ENCODE results near the gene PGA4. TPM values are rescaled to one million over a fixed set of nuclear protein-coding genes. Genes with fewer than 3 reads are reported as not detected.
"Not testable (repeated sequence)": the region's sequence is repeated elsewhere in the genome, so short reads cannot be mapped to it uniquely, and the experiment has no call there.

The PGA4 gene
- polyA plus RNA-seq, 2 of the 4 experiments (the other 2 are of a cell fraction), result not detected

GRCh38 chr11:61198948-61199523 is 23.1 kb upstream of the PGA4 start:
- DNase-seq (ENCODE audit: low read depth in 1 of 2, low spot score in 1 of 2) (no peak), FAIRE-seq (no peak), ATAC-seq (no peak)
- Histone ChIP-seq H3K27ac (no peak overlapping the region), H3K4me3 (no peak overlapping the region), H3K4me1 (no peaks in the 10 kb centered on the region), H3K9me3 (0 out of 3 replicates have a peak, but pooled peaks cover 8% of the 10 kb centered on the region), H3K4me2 (no peak overlapping the region)
- ChIA-PET CTCF (interaction anchor here (1.3 kb wide), 1 partner anchor 12 kb away, joined by 3 read pairs; no protein-coding TSS in a partner anchor), POLR2A (no interaction called here)
- 23% methylated on average over 4 of the region's 4 CpGs for WGBS (ENCODE audit: missing lambda C conversion rate)
- TF ChIP-seq ZC3H11A (IDR thresholded peaks at IDR 0.05), result no peak
- TF ChIP-seq ELK1 (IDR thresholded peaks at IDR 0.05; ENCODE audit: low read depth, low read length), result no peak
- TF ChIP-seq POLR2A (IDR thresholded peaks at IDR 0.05; ENCODE audit: low read length), result no peak
- TF ChIP-seq HOXB13 (CRISPR knock-in tag; IDR thresholded peaks at IDR 0.05; ENCODE audit: low read depth), result no peak
- no peak for TF ChIP-seq RAD21 (conservative IDR thresholded peaks at IDR 0.05 in 1 of 2, IDR thresholded peaks at IDR 0.05 in 1 of 2)
- TF ChIP-seq MYC (IDR thresholded peaks at IDR 0.05; ENCODE audit: borderline replicate concordance, low read length), result no peak
- TF ChIP-seq REST (IDR thresholded peaks at IDR 0.05), result no peak
- TF ChIP-seq CBX2 (IDR thresholded peaks at IDR 0.05; ENCODE audit: borderline replicate concordance, low read depth), result no peak
- TF ChIP-seq FOSB (CRISPR knock-in tag; IDR thresholded peaks at IDR 0.05), result no peak
- no peak for TF ChIP-seq TP53 (CRISPR knock-in tag; IDR thresholded peaks at IDR 0.05)
- TF ChIP-seq NR3C1 (IDR thresholded peaks at IDR 0.05), result no peak
- no peak for TF ChIP-seq FOSL2 (IDR thresholded peaks at IDR 0.05)
- no peak for TF ChIP-seq FOSL2 (CRISPR knock-in tag; IDR thresholded peaks at IDR 0.05)
- no peak for TF ChIP-seq PHF8 (IDR thresholded peaks at IDR 0.05; ENCODE audit: borderline replicate concordance, low read depth)
- no peak for TF ChIP-seq KDM1A (IDR thresholded peaks at IDR 0.05; ENCODE audit: low read depth)
- TF ChIP-seq ATOH8 (CRISPR knock-in tag; IDR thresholded peaks at IDR 0.05; ENCODE audit: low read depth), result no peak
- TF ChIP-seq RARB (CRISPR knock-in tag; IDR thresholded peaks at IDR 0.05), result no peak

GRCh38 chr11:61201476-61201875 is 20.7 kb upstream of the PGA4 start:
- Histone ChIP-seq H3K27ac (no peak overlapping the region), H3K4me1 (no peaks in the 10 kb centered on the region), H3K4me3 (no peak overlapping the region), H3K4me2 (no peak overlapping the region), H3K9me3 (0 out of 3 replicates have a peak, but pooled peaks cover 8% of the 10 kb centered on the region)
- WGBS (ENCODE audit: missing lambda C conversion rate), result 73% methylated on average over 14 of the region's 14 CpGs
- CTCF ChIA-PET, result interaction anchor here (0.6 to 2.1 kb wide), 2 partner anchors 14 to 437 kb away, joined by 5 to 13 read pairs; no protein-coding TSS in a partner anchor
- FAIRE-seq (no peak), DNase-seq (ENCODE audit: low read depth in 1 of 2, low spot score in 1 of 2) (no peak), ATAC-seq (no peak)
- POLR2A ChIA-PET, result no interaction called here
- TF ChIP-seq MAX (IDR thresholded peaks at IDR 0.05), result no peak
- no peak for TF ChIP-seq ZSCAN20 (CRISPR knock-in tag; IDR thresholded peaks at IDR 0.05)
- no peak for TF ChIP-seq HEYL (CRISPR knock-in tag; IDR thresholded peaks at IDR 0.05)
- no peak for TF ChIP-seq PHF8 (IDR thresholded peaks at IDR 0.05; ENCODE audit: borderline replicate concordance, low read depth)
- no peak for TF ChIP-seq HDAC2 (IDR thresholded peaks at IDR 0.05)
- TF ChIP-seq CBX8 (IDR thresholded peaks at IDR 0.05), result no peak
- TF ChIP-seq TP53 (CRISPR knock-in tag; IDR thresholded peaks at IDR 0.05), result no peak

GRCh38 chr11:61202950-61203746 is 19.0 kb upstream of the PGA4 start, which contains the start of gene PGA3:
PGA3 (plus strand) TSS chr11:61203515; CDS start chr11:61203565, 50 bp downstream.
- DNase-seq (ENCODE audit: low read depth in 1 of 2, low spot score in 1 of 2); ATAC-seq; H3K4me1 ChIP-seq; H3K27ac ChIP-seq; H3K4me3 ChIP-seq; H3K4me2 ChIP-seq; POLR2A ChIA-PET; H3K9me3 ChIP-seq; FAIRE-seq: not testable (repeated sequence)
- 60% methylated on average over 15 of the region's 18 CpGs for WGBS (ENCODE audit: missing lambda C conversion rate)
- CTCF ChIA-PET, result interaction anchor here (0.6 to 2.1 kb wide), 2 partner anchors 16 to 372 kb away, joined by 3 to 13 read pairs; no protein-coding TSS in a partner anchor

GRCh38 chr11:61203873-61204272 is 18.3 kb upstream of the PGA4 start:
- no CpG with 5 or more reads among the region's 5 CpGs for WGBS (ENCODE audit: missing lambda C conversion rate)
- H3K4me2 ChIP-seq; H3K4me3 ChIP-seq; CTCF ChIA-PET; ATAC-seq; H3K9me3 ChIP-seq; FAIRE-seq; DNase-seq (ENCODE audit: low read depth in 1 of 2, low spot score in 1 of 2); H3K27ac ChIP-seq; H3K4me1 ChIP-seq; POLR2A ChIA-PET: not testable (repeated sequence)

Data from A549 (cell line).